AG04450 (cell line): ENCODE results near the gene ZNF580. TPM values are rescaled to one million over a fixed set of nuclear protein-coding genes. Genes with fewer than 3 reads are reported as not detected.

Experiments
- CTCF ChIA-PET: fragments of 300-600, 350-600 bp; formaldehyde crosslinking; extraction: SDS; loops from one replicate; lab custom pipeline; 2022; ENCODE audit warnings: antibody characterized with exemption, inconsistent platforms; lab: Charles Lee
- POLR2A ChIA-PET: fragments of 350-600 bp; formaldehyde crosslinking; extraction: SDS; loops from one replicate; lab custom pipeline; 2021; ENCODE audit warnings: antibody characterized with exemption, inconsistent platforms; lab: Yijun Ruan, JAX
- DNase-seq: peaks from one replicate; pipeline ENCODE4 v3.0.0-alpha.2; 2011; ENCODE audit warnings: low read depth, low spot score
- H3K27ac ChIP-seq: one replicate; pipeline ENCODE4 v1.5.1; 2012; ENCODE audit warnings: low read depth, low read length, control low read depth
- H3K27me3 ChIP-seq: one replicate; pipeline ENCODE4 v1.6.0; 2012; ENCODE audit warnings: low read length; ENCODE audit not compliant: control insufficient read depth, insufficient read depth
- H3K4me3 ChIP-seq: 2 replicates; pipeline ENCODE4 v1.5.1; 2011; ENCODE audit warnings: mild to moderate bottlenecking, low read depth, low read length, control low read depth
- H3K9me3 ChIP-seq: 2 replicates; pipeline ENCODE4 v1.5.1; 2012; ENCODE audit warnings: low read length; ENCODE audit not compliant: control insufficient read depth, insufficient read depth
- polyA plus RNA-seq: library from polyadenylated mRNA; depleted of rRNA; stranded (reverse); fragments of >200 nt; gene quantifications from 2 replicates; pipeline ENCODE4 v1.2.3, GENCODE V29; 2011
- TF ChIP-seq, protein P1 (sequence below): IDR thresholded peaks from 2 replicates; pipeline ENCODE4 v1.5.1; 2011; ENCODE audit warnings: low read depth, low read length, control low read depth, inconsistent platforms

Gene ZNF580
- polyA plus RNA-seq, 1 experiment: 7.3 TPM

DNA sequence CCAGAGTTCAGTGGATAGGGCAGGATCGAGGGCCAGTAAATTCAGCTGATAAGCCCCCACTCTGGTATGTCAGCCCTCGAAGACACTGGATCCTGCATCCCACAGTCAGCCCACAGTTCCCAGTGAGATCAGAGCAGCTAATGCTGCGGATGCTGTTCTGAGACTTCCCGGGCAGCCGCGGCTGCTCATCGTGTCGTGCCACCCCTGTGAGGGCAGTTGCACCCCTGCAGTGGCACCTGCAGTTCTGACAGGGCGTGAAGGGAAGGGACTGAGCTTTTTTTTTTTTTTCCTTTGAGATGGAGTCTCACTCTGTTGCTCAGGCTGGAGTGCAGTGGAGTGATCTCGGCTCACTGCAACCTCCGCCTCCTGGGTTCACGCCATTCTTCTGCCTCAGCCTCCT, 26.7 kb downstream of the ZNF580 start:
- Histone ChIP-seq H3K4me3 (no peak overlapping the region), H3K9me3 (no peaks in the 10 kb centered on the region; the same call in 1 of the 2 replicates), H3K27ac (no peak overlapping the region), H3K27me3 (no peaks in the 10 kb centered on the region)
- TF ChIP-seq, protein P1, sequence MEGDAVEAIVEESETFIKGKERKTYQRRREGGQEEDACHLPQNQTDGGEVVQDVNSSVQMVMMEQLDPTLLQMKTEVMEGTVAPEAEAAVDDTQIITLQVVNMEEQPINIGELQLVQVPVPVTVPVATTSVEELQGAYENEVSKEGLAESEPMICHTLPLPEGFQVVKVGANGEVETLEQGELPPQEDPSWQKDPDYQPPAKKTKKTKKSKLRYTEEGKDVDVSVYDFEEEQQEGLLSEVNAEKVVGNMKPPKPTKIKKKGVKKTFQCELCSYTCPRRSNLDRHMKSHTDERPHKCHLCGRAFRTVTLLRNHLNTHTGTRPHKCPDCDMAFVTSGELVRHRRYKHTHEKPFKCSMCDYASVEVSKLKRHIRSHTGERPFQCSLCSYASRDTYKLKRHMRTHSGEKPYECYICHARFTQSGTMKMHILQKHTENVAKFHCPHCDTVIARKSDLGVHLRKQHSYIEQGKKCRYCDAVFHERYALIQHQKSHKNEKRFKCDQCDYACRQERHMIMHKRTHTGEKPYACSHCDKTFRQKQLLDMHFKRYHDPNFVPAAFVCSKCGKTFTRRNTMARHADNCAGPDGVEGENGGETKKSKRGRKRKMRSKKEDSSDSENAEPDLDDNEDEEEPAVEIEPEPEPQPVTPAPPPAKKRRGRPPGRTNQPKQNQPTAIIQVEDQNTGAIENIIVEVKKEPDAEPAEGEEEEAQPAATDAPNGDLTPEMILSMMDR: no peak
- POLR2A ChIA-PET: interaction anchor here (0.6 kb wide), 1 partner anchor 464 kb away, joined by 3 read pairs; no protein-coding TSS in a partner anchor
- DNase-seq: no peak
- CTCF ChIA-PET: no interaction called here

- TF ChIP-seq, protein P1: no peak
- no peaks in the 10 kb centered on the region for H3K27me3 ChIP-seq
- no peak for DNase-seq
- H3K27ac ChIP-seq: no peak overlapping the region
- ChIA-PET POLR2A (no interaction called here), CTCF (no interaction called here)
- H3K9me3 ChIP-seq: no peaks in the 10 kb centered on the region; the same call in 1 of the 2 replicates
- no peak overlapping the region for H3K4me3 ChIP-seq
Observed at GRCh38 chr19:55667958-55668357, 27.2 kb downstream of the ZNF580 start.

GRCh38 chr19:55668603-55669348, 28.0 kb downstream of the ZNF580 start:
- Histone ChIP-seq H3K4me3 (no peak overlapping the region), H3K27ac (no peak overlapping the region), H3K9me3 (no peaks in the 10 kb centered on the region; the same call in 1 of the 2 replicates), H3K27me3 (no peaks in the 10 kb centered on the region)
- no peak for DNase-seq
- ChIA-PET CTCF (no interaction called here), POLR2A (no interaction called here)
- TF ChIP-seq, protein P1: no peak

DNA sequence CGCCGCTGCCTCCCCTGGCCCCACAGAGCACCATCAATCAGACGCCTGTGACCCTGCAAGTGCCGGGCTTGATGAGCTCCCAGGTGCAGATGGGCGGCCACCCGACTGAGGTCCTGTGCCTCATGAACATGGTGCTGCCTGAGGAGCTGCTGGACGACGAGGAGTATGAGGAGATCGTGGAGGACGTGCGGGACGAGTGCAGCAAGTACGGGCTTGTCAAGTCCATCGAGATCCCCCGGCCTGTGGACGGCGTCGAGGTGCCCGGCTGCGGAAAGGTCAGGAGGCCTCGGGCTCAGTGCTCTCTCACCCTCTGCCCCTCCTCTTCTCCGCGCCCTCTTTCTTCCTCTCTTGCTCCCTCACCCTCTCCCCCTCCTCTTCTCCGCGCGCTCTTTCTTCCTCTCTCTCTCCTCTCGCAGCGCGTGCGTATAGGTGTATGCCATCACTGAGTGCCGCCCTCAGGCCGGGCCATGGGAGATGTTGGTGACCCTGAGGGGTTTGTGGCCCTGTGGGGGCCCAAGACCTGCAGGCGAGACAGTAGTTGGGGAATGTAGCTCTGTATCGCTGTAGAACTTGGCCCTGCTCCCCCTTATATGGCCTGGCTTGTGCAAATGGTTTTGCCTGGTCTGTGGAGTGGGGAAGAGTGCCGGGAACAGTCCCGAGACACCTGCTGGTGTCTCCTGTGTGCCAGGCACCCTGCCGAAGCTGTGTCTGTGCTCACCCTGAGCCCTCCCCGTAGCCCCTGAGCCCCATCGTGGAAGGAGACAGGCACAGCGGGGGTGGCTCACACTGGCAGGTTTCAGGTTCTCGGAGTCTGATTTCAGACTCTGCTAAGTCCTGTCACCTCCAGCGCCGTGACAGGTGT, 28.8 kb downstream of the ZNF580 start:
- CTCF ChIA-PET: no interaction called here
- POLR2A ChIA-PET: interaction anchor here (0.6 kb wide), 1 partner anchor 9 kb away, joined by 7 read pairs; no protein-coding TSS in a partner anchor

More for the DNA sequence above, 28.8 kb downstream of the ZNF580 start:
- H3K27ac ChIP-seq: no peak overlapping the region
- H3K27me3 ChIP-seq: no peaks in the 10 kb centered on the region
- H3K4me3 ChIP-seq: no peak overlapping the region
- DNase-seq: no peak
- H3K9me3 ChIP-seq: no peaks in the 10 kb centered on the region; the same call in 1 of the 2 replicates
- TF ChIP-seq, protein P1: no peak
